Activated CD8-positive, alpha-beta memory T cell treated with anti-CD3 and anti-CD28 coated beads, Interleukin-2, amount 10 ng/mL, durations not matched to agents 7 days and 5 days (primary cell): ENCODE results near the gene ETV7. TPM values are rescaled to one million over a fixed set of nuclear protein-coding genes. Genes with fewer than 3 reads are reported as not detected.

Experiments
- ATAC-seq: fragments of 150-1000 bp; cut with Tn5 transposase; one replicate; pipeline ENCODE4 v1.10.0; 2021; ENCODE audit warnings: moderate library complexity
- CTCF ChIA-PET: fragments of 350-600 bp; sonication (Branson Sonifier 250); formaldehyde crosslinking; loops from one replicate; lab custom pipeline; 2021; ENCODE audit warnings: antibody characterized with exemption; lab: Charles Lee
- DNase-seq: peaks from one replicate; pipeline ENCODE4 v3.0.0-alpha.2; 2020
- H3K27ac Mint-ChIP-seq: one replicate; pipeline ENCODE4 v1.8.0; 2021; ENCODE audit warnings: mild to moderate bottlenecking, mixed read lengths
- H3K27me3 Mint-ChIP-seq: one replicate; pipeline ENCODE4 v1.8.0; 2021; ENCODE audit warnings: mixed read lengths
- H3K36me3 Mint-ChIP-seq: one replicate; pipeline ENCODE4 v1.8.0; 2021; ENCODE audit warnings: mild to moderate bottlenecking, mixed read lengths
- H3K4me1 Mint-ChIP-seq: one replicate; pipeline ENCODE4 v1.8.0; 2021; ENCODE audit warnings: mixed read lengths
- H3K4me3 Mint-ChIP-seq: one replicate; pipeline ENCODE4 v1.8.0; 2021; ENCODE audit warnings: mild to moderate bottlenecking, moderate library complexity, mixed read lengths
- H3K9me3 Mint-ChIP-seq: one replicate; pipeline ENCODE4 v1.8.0; 2022; ENCODE audit warnings: low read depth, mixed read lengths
- total RNA-seq, 2 experiments: library from RNA; stranded (reverse); gene quantifications; one replicate each; pipeline ENCODE4 v1.2.3, GENCODE V29; 2021

Gene ETV7
- 10 to 100 TPM in 1 of 2 experiments, 1 to 10 TPM in 1; 5.9 to 19.7 TPM for total RNA-seq

DNA sequence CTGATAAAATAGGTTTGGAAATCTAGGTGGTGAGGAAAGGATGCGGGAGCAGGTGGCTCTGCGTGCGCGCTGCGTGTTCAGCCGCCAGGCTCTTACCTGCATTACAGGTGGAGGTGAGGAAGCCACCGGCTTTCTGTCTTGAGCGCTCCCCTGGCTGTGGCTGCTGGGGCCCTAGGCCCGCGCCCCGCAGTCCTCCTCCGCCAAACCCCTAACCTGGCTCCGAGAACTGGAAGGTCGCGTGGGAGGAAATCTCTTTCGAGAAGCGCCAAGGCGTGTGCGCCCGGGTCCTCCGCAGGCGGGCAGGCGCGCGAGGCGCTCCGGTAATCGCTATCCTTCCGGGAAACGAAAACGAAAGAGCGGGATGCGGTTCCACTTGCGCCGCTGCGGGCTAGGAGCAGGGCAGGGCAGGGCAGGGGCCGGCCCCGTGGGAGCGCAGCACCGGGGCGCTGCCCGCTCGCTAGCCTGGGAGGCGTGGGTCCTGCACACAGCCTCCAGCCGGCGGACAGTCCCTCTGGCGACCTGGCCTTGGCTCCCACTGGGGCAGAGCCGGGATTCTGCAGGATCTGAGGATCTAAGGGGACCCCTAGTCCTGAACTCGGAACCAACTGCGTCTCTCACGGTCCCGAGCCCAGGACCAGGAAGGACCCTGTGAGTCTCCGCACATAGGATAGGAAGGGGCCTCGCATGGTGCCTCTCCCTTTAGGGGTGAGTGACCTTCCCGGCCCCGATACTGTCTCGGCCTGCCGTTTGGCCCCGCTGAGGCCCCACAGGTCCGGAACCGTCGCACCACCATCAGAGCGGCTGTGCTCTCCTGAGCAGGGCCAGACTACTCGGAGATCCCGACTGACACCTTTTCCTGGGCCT is at the start of gene ETV7:
TSS of gene ETV7 (minus strand) at position 230 of the 864 bp plus-strand sequence. CDS start at position 102, 128 bp downstream.
- peaks cover 24% of the 10 kb centered on the region for H3K27me3 Mint-ChIP-seq
- H3K27ac Mint-ChIP-seq, result peak within 1 kb of the TSS; percentile 88
- no peaks in the 10 kb centered on the region for H3K9me3 Mint-ChIP-seq
- H3K36me3 Mint-ChIP-seq, result peaks cover 17% of the 10 kb centered on the region
- H3K4me3 Mint-ChIP-seq, result peak within 1 kb of the TSS; percentile 95
- DNase-seq (peak; percentile 78), ATAC-seq (peak; percentile 76)
- H3K4me1 Mint-ChIP-seq, result peaks cover 43% of the 10 kb centered on the region
- CTCF ChIA-PET, result interaction anchor here (0.5 to 2.9 kb wide), 4 partner anchors 35 to 471 kb away, joined by 3 to 12 read pairs (median 6); no protein-coding TSS in a partner anchor

DNA sequence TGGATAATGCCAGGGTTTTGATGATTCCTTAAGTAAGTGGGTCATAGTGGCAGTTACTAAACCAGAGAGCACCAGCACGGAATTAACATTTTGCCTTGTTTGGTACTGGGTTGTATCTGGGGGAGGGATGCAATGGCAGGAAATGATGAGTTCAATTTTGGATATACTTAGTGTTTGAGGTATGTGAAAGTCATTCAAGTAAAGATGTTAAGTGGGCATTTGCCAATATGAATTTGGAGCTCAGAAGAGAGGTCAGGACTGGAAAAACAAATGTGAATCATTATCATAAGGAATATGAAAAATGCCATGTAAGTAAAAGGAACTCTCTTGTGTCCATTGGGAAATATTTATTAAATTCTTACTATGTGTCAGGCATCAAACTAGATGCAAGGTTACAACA is 49.0 kb upstream of the ETV7 start:
- DNase-seq (no peak), ATAC-seq (no peak)
- H3K4me1 Mint-ChIP-seq, result peaks cover 15% of the 10 kb centered on the region
- no peak overlapping the region for H3K27ac Mint-ChIP-seq
- no peaks in the 10 kb centered on the region for H3K27me3 Mint-ChIP-seq
- no peak overlapping the region for H3K4me3 Mint-ChIP-seq
- CTCF ChIA-PET, result interaction anchor here (1.0 kb wide), 1 partner anchor 9 kb away, joined by 3 read pairs; no protein-coding TSS in a partner anchor
- no peaks in the 10 kb centered on the region for H3K36me3 Mint-ChIP-seq
- H3K9me3 Mint-ChIP-seq, result no peaks in the 10 kb centered on the region

DNA sequence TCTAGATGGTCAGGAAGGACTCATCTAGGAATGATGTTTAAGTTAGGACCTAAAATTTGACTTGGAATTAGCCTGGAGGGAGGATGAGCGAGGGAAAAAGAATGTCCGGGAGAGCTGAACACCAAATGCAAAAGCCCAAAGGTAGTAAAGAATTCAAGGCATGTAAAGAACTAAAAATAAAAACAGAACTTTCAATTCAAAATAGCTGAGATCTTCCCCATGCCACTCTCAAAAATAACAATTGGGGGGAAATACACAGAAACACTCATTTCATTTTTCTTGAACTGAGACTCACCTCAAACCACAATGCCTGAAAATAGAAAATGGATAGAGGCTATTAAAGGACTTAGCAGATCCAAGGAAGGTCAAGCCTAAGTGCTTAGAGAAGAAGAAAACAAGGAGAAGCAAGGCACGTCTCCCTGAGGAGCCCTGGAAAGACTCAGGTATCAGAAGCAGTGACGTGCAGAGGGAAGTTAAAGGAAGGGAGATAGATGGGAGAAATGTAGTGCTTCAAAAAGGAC is 44.7 kb upstream of the ETV7 start:
- H3K27ac Mint-ChIP-seq, result no peak overlapping the region
- H3K9me3 Mint-ChIP-seq, result no peaks in the 10 kb centered on the region
- no peak for ATAC-seq
- peaks cover 10% of the 10 kb centered on the region for H3K4me1 Mint-ChIP-seq
- no peaks in the 10 kb centered on the region for H3K27me3 Mint-ChIP-seq
- H3K4me3 Mint-ChIP-seq, result no peak overlapping the region
- CTCF ChIA-PET, result no interaction called here
- H3K36me3 Mint-ChIP-seq, result no peaks in the 10 kb centered on the region
- DNase-seq, result no peak

DNA sequence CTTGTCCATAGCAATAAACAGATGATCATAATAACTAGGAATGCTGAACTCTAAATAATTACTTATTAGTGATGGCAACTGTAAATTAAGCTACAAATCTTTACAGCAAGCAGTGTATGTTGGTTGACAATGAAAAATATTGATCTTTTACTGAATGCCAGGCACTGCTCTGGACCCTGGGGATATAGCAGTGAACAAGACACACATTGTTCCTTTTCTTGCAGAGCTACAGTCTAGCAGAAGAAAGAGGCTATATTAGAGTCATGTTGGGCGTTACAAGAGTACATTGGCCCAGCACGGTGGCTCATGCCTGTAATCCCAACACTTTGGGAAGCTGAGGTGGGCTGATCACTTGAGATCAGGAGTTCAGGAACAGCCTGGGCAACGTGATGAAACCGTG is 43.7 kb upstream of the ETV7 start:
- Mint-ChIP-seq H3K36me3 (no peaks in the 10 kb centered on the region), H3K4me1 (peaks cover 7% of the 10 kb centered on the region), H3K27ac (no peak overlapping the region), H3K9me3 (no peaks in the 10 kb centered on the region), H3K27me3 (no peaks in the 10 kb centered on the region), H3K4me3 (no peak overlapping the region)
- DNase-seq, result no peak
- ATAC-seq, result no peak
- CTCF ChIA-PET, result interaction anchor here (1.0 kb wide), 1 partner anchor 334 kb away, joined by 3 read pairs; no protein-coding TSS in a partner anchor

DNA sequence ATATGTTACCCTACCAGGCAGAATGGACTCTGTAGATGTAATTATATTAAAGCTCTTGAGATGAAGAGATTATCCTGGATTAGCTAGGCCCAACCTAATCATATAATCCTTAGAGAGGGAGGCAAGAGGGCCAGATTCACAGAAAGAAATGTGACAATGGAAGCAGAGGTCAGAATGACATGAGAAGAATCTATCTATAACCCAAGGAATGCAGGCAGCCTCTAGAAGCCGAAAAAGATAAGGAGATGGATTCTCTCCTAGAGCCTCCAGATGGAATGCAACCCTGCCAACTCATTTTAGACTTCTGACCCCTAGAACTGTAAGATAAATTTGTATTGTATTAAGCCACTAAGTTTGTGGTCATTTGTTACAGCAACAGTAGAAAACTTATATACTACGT is 42.9 kb upstream of the ETV7 start:
- no peaks in the 10 kb centered on the region for H3K9me3 Mint-ChIP-seq
- no peaks in the 10 kb centered on the region for H3K36me3 Mint-ChIP-seq
- no peak for DNase-seq
- no peak for ATAC-seq
- CTCF ChIA-PET, result interaction anchor here (0.7 to 1.4 kb wide), 3 partner anchors 11 to 334 kb away, joined by 3 to 4 read pairs (median 4); no protein-coding TSS in a partner anchor
- H3K27ac Mint-ChIP-seq, result no peak overlapping the region
- H3K4me3 Mint-ChIP-seq, result no peak overlapping the region
- H3K27me3 Mint-ChIP-seq, result no peaks in the 10 kb centered on the region
- H3K4me1 Mint-ChIP-seq, result peaks cover 7% of the 10 kb centered on the region

DNA sequence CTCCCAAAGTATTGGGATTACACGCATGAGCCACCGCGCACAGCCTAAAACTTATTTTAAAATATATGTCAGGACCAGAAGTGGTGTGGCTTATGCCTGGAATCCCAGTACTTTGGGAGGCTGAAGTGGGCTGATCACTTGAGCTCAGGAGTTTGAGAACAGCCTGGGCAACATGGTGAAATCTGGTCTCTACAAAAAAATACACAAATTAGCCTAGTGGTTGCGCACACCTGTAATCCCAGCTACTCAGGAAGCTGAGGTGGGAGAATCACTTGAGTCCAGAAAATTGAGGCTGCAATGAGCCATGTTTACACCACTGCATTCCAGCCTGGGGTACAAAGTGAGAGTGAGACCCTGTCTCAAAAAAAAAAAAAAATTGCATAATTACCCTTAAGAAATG is 41.4 kb upstream of the ETV7 start:
- H3K4me3 Mint-ChIP-seq, result no peak overlapping the region
- ATAC-seq, result no peak
- no peak for DNase-seq
- no peaks in the 10 kb centered on the region for H3K27me3 Mint-ChIP-seq
- H3K9me3 Mint-ChIP-seq, result no peaks in the 10 kb centered on the region
- H3K27ac Mint-ChIP-seq, result no peak overlapping the region
- no peaks in the 10 kb centered on the region for H3K36me3 Mint-ChIP-seq
- CTCF ChIA-PET, result no interaction called here
- peaks cover 10% of the 10 kb centered on the region for H3K4me1 Mint-ChIP-seq

DNA sequence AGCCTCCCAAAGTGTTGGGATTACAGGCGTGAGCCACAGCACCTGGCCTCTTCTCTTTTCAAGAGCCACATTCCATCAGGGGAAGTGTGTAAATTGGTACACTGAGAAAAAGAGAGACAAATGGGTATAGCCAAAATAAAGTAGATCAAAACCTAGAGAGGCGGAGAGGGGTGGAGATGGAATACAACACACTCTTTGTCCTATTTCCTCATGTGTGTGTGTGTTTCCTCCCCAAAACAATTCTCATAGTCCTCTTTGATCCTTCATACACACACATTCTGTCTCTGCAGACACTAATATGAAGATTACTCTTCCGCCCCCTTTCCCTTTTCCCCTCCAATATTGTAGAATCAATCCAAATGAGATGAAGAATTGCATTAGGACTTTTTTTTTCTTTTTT is 39.2 kb upstream of the ETV7 start:
- CTCF ChIA-PET, result interaction anchor here (1.5 kb wide), 1 partner anchor 9 kb away, joined by 3 read pairs; no protein-coding TSS in a partner anchor
- DNase-seq, result no peak
- no peak for ATAC-seq
- no peak overlapping the region for H3K4me3 Mint-ChIP-seq
- H3K27me3 Mint-ChIP-seq, result no peaks in the 10 kb centered on the region
- H3K4me1 Mint-ChIP-seq, result peaks cover 18% of the 10 kb centered on the region
- H3K27ac Mint-ChIP-seq, result no peak overlapping the region
- H3K36me3 Mint-ChIP-seq, result no peaks in the 10 kb centered on the region
- H3K9me3 Mint-ChIP-seq, result no peaks in the 10 kb centered on the region

DNA sequence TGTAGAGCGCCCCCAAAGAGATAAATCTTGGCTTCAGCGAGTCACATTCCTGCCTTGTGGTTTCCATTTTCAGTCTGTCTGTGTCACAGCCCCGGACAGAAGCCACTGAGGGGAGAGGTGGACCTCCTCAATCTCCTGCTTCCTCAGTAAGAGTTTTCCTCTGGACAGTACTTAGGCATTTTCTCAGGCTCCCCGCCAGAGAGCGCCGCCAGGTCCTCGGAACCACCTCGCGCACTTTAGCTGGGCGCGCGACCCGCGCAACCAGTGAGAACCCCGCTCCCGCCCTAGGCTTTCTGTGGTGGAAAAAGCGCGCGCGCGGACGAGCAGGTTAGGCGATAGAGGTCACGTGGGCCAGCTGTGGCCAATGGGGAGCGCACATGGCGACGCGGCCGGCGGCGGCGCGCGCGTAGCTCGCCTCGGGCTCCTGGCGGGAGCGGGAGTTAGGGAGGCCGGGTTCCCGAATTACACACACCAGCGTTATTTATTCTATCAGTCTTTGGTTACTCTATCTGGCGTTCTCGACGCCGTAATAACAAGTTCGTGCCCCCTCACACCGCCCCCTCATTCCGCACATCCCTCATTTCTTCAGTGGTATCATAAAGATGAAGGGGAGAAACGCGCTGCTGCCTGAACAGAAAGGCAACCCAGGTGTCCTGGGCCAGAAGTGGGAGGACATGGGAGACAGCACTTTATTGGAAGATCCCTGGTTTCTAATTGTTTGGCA is 35.8 kb upstream of the ETV7 start:
- Mint-ChIP-seq H3K4me3 (peak overlapping the region; percentile 79), H3K27ac (peak overlapping the region; percentile 86), H3K9me3 (no peaks in the 10 kb centered on the region), H3K36me3 (no peaks in the 10 kb centered on the region), H3K27me3 (no peaks in the 10 kb centered on the region), H3K4me1 (peaks cover 18% of the 10 kb centered on the region)
- CTCF ChIA-PET, result interaction anchor here (0.7 to 2.7 kb wide), 22 partner anchors 9 to 336 kb away, joined by 3 to 24 read pairs (median 4); partner anchors contain the start of genes ETV7, KCTD20, PXT1 and STK38
- peak; percentile 99 for DNase-seq
- ATAC-seq, result peak; percentile 98

DNA sequence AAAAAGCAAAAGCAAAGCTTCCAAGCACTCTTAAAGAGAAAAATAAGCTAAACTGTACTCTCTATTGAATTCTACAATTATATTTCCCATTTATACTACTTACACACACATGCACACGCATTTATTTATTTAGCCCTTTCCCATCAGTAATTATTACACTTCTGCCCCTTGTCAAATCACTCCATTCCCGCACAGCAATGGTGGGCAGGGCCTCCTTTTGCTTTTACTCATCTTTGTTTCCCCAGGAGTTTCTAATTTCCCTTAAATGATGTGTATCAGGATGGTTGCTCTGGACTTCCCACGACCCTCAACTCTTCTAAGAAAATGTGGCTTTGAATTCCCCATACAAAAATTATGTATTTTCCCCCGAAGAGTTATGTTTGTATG is 35.2 kb upstream of the ETV7 start:
- Mint-ChIP-seq H3K36me3 (no peaks in the 10 kb centered on the region), H3K4me1 (peaks cover 18% of the 10 kb centered on the region), H3K9me3 (no peaks in the 10 kb centered on the region), H3K4me3 (peak overlapping the region; percentile 79), H3K27me3 (no peaks in the 10 kb centered on the region), H3K27ac (peak overlapping the region; percentile 86)
- CTCF ChIA-PET, result interaction anchor here (0.8 to 2.7 kb wide), 19 partner anchors 14 to 337 kb away, joined by 3 to 24 read pairs (median 4); partner anchors contain the start of genes ETV7, KCTD20, PXT1 and STK38
- ATAC-seq (no peak), DNase-seq (no peak)

DNA sequence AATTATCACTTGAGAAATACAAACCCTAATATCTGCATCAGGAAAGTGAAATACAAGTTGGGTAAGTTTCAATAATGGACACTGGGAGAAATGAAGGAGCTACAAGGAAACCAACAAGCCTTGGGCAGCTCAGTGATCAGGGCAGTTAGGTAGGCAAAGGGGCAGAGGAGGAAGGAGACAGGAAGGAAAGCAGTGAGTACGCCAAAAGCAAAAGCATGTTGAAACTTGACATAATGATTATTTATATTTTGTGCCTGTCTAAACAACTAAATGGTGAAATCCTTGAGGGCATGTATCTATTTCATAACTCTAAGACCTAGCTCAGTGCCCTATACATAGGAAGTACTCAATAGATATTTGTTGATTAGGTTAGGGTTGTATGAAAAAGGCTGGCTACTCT is 31.8 kb upstream of the ETV7 start:
- CTCF ChIA-PET, result interaction anchor here (1.2 to 1.6 kb wide), 4 partner anchors 10 to 161 kb away, joined by 3 to 6 read pairs (median 4); no protein-coding TSS in a partner anchor
- no peak overlapping the region for H3K4me3 Mint-ChIP-seq

DNA sequence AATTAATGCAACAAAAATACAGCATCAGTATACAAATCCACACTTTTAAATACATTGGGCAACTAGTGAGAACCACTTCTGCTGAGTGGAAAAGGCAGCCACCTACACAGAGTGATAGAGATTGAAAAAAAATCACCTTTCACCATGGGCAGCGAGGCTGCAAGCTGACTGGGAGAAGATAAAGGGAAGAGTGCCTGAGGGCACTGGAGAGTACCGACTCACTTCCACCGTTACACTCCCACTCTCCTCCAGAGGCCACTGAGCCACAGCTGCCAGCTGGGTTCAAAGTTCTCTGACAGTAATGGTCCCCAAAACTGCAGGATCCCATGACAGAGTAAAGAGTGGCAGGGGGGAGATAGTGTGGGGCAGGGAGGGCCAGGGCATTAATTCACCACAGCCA is 31.1 kb upstream of the ETV7 start:
- H3K36me3 Mint-ChIP-seq, result no peaks in the 10 kb centered on the region
- H3K27ac Mint-ChIP-seq, result no peak overlapping the region
- DNase-seq (no peak), ATAC-seq (no peak)
- H3K4me3 Mint-ChIP-seq, result no peak overlapping the region
- peaks cover 11% of the 10 kb centered on the region for H3K4me1 Mint-ChIP-seq
- peaks cover 7% of the 10 kb centered on the region for H3K27me3 Mint-ChIP-seq
- CTCF ChIA-PET, result interaction anchor here (1.1 to 1.6 kb wide), 3 partner anchors 25 to 161 kb away, joined by 3 to 6 read pairs (median 3); no protein-coding TSS in a partner anchor
- H3K9me3 Mint-ChIP-seq, result no peaks in the 10 kb centered on the region

More for the DNA sequence above, 31.8 kb upstream of the ETV7 start:
- Mint-ChIP-seq H3K4me1 (peaks cover 18% of the 10 kb centered on the region), H3K9me3 (no peaks in the 10 kb centered on the region), H3K27ac (no peak overlapping the region), H3K27me3 (peaks cover 4% of the 10 kb centered on the region), H3K36me3 (no peaks in the 10 kb centered on the region)
- no peak for ATAC-seq
- no peak for DNase-seq

DNA sequence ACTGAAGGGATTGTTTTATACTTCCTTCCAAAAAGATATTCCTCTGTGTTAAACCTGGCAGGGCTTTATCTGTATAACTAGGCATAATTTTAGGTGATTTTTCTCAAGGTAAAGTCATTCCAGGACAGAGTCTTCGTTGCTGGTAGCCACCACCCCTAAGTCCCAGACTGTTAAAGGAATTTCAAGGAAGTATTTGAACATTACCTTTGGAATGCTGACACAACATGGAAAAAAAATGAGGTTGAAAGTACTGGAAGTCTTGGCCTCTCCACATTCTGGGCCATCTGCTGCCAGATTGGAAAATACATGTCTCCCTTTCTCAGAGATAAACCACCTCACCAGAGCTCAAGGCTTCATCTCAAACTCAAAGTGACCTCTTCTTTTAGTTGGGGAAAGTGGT is 27.0 kb upstream of the ETV7 start:
- CTCF ChIA-PET, result interaction anchor here (1.0 kb wide), 1 partner anchor 9 kb away, joined by 3 read pairs; no protein-coding TSS in a partner anchor
- Mint-ChIP-seq H3K27ac (no peak overlapping the region), H3K27me3 (peaks cover 9% of the 10 kb centered on the region), H3K9me3 (peaks cover 2% of the 10 kb centered on the region), H3K4me1 (no peaks in the 10 kb centered on the region), H3K4me3 (no peak overlapping the region), H3K36me3 (peaks cover 2% of the 10 kb centered on the region)
- no peak for DNase-seq
- no peak for ATAC-seq
